Kidney epithelial cell (primary cell): ENCODE results near the gene RXRA. TPM values are rescaled to one million over a fixed set of nuclear protein-coding genes. Genes with fewer than 3 reads are reported as not detected.

ENCODE experiments used
- DNase-seq: peaks from one replicate; pipeline ENCODE4 v3.0.0-alpha.2; 2010; ENCODE audit warnings: low read depth
- H3K27me3 ChIP-seq: 2 replicates; pipeline ENCODE4 v1.6.0; 2011; ENCODE audit warnings: low read length; ENCODE audit not compliant: control insufficient read depth, insufficient read depth
- H3K36me3 ChIP-seq: 2 replicates; pipeline ENCODE4 v1.5.1; 2011; ENCODE audit warnings: low read length; ENCODE audit not compliant: control insufficient read depth, insufficient read depth
- H3K4me3 ChIP-seq: 2 replicates; pipeline ENCODE4 v1.5.1; 2011; ENCODE audit warnings: low read depth, mild to moderate bottlenecking, control low read depth, low read length
- total RNA-seq: library from RNA; depleted of rRNA; stranded (reverse); fragments of >200 nt; gene quantifications from 2 replicates; pipeline ENCODE4 v1.2.3, GENCODE V29; 2015
- TF ChIP-seq, protein P1 (sequence below): IDR thresholded peaks from 2 replicates; pipeline ENCODE4 v1.5.1; 2011; ENCODE audit warnings: mild to moderate bottlenecking, moderate library complexity, low read length, control low read depth, inconsistent platforms; ENCODE audit not compliant: insufficient read depth, poor library complexity, severe bottlenecking

RXRA gene
- total RNA-seq, 1 donor from 2014 or later, result 15.0 TPM

- TF ChIP-seq, protein P1, sequence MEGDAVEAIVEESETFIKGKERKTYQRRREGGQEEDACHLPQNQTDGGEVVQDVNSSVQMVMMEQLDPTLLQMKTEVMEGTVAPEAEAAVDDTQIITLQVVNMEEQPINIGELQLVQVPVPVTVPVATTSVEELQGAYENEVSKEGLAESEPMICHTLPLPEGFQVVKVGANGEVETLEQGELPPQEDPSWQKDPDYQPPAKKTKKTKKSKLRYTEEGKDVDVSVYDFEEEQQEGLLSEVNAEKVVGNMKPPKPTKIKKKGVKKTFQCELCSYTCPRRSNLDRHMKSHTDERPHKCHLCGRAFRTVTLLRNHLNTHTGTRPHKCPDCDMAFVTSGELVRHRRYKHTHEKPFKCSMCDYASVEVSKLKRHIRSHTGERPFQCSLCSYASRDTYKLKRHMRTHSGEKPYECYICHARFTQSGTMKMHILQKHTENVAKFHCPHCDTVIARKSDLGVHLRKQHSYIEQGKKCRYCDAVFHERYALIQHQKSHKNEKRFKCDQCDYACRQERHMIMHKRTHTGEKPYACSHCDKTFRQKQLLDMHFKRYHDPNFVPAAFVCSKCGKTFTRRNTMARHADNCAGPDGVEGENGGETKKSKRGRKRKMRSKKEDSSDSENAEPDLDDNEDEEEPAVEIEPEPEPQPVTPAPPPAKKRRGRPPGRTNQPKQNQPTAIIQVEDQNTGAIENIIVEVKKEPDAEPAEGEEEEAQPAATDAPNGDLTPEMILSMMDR, result no peak
- peaks cover 21% of the 10 kb centered on the region for H3K27me3 ChIP-seq
- no peak overlapping the region for H3K4me3 ChIP-seq
- no peak for DNase-seq
- no peaks in the 10 kb centered on the region for H3K36me3 ChIP-seq
Observed at GRCh38 chr9:134439368-134439784, 113.1 kb downstream of the RXRA start.

DNA sequence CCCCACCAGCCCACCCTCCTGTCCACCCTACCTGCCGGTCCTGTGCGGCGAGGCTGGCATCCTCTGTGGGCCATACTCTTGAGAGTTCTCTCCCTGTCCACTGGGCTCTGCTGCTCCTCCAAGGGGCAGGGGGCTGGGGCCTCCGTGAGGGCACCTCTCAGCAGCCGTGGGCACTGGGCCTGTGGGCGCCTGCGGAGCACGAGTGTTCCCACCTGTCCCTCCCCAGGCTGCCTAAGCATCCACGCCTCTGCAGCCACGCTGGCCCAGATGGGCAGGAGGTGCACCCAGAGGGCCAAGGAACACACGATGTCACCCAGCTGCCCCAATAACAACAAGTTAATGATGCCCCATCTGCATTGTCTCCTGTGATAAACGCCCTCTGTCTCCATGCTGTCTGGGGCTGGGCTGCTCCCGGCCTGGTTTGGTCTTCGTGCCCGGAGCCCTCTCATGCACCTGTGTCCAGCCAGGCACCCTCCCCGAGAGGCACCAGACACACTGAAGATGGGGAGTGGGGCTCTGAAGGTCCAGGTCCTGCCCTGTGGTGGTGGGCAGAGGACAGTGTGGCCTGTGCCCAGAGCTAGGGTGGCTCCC is 114.5 kb downstream of the RXRA start:
- Histone ChIP-seq H3K36me3 (no peaks in the 10 kb centered on the region), H3K27me3 (peaks cover 21% of the 10 kb centered on the region), H3K4me3 (no peak overlapping the region)
- TF ChIP-seq, protein P1, result no peak
- no peak for DNase-seq

DNA sequence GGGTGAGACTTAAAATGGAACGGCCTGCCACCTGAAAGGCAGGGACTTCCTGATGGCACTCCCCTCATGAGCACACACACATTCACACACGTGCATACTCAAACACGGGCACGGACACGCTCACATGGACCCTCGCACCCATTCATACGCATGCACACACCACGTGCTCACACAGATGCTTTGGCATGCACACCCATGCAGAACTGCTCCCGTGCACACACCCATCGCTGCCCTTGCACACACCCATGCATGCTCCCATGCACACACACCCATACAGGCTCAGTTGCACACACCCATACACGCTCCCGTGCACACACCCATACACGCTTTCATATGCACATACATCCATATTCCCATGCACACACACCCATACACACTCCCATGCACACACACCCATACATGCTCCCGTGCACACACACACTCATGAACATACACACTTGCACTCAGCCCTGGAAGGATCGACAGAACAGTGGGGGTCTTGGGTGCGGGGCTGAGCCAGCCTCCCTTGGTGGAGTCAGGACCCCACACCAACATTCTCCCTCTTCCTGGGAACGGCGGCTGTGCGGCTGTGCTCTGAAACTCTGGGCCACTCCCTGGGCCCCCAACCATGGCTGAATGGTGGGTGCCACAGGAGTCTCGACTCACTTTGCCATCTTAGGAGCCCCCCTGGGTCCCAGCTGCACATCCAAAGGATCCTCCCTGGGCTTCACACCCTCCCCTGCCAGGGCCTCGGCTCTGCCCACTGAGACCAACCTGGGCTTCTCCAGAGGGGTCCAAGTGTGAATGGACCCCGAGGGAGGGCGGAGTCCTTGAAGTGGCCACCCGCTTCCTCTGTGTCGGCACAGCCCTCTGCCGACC is 115.2 kb downstream of the RXRA start:
- TF ChIP-seq, protein P1, result no peak
- H3K36me3 ChIP-seq, result no peaks in the 10 kb centered on the region
- no peak for DNase-seq
- H3K27me3 ChIP-seq, result peaks cover 21% of the 10 kb centered on the region
- no peak overlapping the region for H3K4me3 ChIP-seq

DNA sequence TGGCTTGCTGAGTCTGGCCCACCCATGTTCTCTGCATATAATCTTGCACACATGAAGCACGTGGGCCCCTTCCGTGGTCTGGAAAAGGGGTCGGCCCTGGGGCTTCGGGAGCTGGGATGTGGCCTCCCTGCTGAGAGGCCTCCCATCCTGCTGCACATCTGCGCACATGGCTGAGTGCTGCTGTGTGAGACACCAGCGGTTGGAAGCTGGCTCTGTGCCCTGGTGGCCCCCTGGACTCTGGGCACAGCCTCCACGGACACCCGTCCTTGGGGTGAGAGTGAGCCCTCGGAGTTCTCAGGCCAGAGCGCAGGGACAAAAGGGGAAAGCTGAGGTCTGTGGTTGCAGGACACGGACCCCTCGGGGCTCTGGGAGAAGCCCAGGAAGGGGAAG is 115.8 kb downstream of the RXRA start:
- Histone ChIP-seq H3K27me3 (peaks cover 21% of the 10 kb centered on the region), H3K4me3 (no peak overlapping the region), H3K36me3 (no peaks in the 10 kb centered on the region)
- no peak for DNase-seq
- TF ChIP-seq, protein P1, result no peak

GRCh38 chr9:134442486-134443173 is 116.4 kb downstream of the RXRA start:
- TF ChIP-seq, protein P1, result no peak
- H3K36me3 ChIP-seq, result no peaks in the 10 kb centered on the region
- no peak overlapping the region for H3K4me3 ChIP-seq
- peaks cover 21% of the 10 kb centered on the region for H3K27me3 ChIP-seq
- no peak for DNase-seq
